ENCODE measurements around the gene NSUN7.

The NSUN7 gene

DNA sequence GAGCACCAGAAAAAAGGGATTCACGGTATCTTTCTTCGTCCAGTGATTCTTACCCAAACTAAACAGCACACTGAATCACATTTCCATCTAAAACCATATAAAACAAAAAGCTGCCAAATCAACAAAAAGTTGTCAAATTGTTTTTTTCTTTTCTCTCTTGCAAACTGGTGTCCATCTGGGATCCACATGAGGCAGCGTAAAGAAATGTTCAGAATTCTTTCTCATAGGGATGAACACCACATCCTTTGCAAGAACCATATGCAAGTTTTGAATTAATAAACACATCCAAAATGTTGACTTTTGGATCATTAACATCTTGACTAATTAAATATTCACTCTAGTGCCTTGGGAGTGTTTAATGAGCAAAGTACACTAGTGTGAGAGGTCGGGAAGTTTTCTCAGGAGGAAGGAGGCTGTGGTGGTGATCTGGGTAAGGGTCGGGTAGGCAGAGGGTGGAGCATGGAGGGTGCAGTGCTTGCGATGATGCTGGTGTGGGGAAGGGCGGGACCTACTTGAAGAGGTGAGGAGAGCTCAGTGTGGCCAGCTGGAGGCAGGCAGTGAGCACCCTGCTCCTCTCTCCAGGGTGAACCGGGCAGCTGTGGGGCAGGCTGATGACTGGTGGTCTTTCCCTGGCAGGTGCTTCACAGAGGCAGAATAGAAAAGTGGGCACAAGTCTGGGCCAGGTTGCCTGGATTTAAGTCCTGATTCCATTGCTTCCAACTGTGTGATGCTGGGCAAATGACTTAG, 72.8 kb downstream of the NSUN7 start:
- DNase-seq = no peak

DNA sequence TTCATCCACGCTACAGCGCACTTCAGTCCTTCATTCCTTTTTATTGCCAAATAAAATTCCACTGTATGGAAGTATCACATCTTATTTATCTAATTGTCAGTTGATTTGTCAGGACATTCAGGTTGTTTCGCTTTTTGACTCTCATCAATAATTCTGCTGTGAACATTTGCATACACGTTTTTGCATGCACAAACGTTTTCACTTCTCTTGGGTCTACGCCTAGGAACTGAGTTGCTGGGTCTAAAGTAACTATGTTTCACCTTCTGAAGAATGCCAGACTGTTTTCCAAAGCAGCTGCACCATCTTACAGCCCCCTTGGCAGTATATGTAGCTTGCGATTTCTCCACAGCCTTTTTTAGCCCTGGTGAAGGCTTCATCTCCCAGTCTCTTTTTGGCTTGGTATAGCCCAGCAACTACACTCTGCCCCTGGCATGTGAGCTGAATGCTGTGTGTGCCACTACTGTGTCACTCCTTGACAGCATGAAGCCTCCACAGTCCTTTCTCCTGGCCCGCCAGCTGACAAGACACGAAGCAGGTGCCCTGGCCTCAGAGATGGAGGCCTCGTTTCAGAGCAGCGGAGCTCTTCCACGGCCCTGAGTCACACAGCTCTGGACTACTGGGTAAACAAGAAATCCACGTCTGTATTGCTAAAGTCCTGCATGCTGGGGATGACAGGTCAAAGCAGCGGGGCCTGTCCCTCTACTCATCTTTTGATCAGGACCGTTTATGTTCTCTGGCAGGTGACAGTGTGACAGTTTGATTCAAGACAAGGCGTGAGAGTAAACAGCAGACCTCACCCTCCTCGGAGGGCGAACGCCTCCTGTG, 75.5 kb downstream of the NSUN7 start:
- no peak for DNase-seq

DNA sequence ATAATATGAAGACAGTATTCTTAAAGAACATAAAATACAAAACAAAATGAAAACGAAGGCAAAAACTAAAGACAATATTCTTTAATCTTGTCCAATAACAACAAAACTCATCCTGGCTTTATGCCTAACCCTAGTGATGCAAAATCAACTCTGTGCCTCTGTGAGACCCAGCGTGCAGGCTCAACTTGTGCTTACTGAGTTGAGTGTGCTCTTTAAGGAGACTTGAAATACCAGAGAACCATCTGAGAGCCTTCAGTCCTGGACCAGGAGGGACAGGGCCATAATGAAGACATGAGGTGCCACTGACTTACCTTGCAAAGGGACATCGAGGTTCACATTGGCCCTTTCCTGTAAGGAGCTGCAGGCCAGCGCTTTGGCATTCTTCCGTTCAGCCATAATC, 77.1 kb downstream of the NSUN7 start:
- DNase-seq = no peak

DNA sequence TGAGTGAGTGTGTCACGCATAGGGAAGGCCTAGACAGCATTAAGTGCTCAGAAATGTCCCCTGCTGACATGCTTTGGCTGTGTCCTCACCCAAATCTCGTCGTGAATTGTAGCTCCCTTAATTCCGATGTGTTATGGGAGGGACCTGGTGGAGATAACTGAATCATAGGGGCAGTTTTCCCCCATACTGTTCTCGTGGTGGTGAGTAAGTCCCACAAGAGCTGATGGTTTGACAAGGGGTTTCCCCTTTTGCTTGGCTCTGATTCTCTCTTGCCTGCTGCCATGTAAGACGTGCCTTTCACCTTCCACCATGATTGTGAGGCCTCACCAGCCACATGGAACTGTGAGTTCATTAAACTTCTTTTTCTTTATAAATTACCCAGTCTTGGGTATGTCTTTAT, 78.0 kb downstream of the NSUN7 start:
- DNase-seq = no peak

DNA sequence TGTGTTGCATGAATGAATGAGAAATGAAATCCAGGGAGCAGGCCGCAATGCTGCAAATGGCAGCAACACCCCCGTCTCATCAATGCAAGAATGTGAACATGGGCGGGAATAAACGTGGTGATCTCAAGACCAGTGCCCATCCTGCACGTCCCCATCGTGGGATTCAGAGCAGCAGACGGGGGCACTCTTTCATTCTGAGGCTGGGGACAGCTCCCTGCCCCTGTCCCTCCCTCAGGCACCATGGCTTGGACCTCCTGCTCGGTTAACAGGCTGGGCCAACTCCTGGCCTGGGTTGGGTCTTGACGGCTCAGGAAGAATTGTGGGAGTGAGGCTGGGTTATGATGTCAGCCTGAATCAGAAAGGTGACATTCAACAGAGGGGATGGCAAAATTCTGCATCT, 78.9 kb downstream of the NSUN7 start:
- DNase-seq = no peak

DNA sequence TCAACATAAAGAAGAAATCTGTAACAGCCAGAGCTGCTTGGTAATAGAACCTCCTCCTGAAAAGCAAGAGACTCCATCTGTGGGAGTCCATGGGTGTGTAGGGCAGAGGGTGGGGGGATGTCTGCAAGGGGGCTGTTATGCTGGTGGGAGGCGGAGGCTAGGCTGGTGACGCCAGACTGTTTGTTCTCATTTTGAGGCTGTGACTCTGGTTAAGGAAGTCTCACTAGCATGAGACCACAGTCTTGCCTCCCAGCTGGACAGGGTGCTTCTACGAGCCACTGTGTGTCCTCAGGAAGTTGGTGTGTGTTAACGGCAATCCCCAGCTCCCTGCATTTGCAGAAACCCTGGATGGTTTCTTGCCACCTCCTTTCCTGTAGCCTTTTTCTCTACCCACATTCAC, 79.8 kb downstream of the NSUN7 start:
- peak; percentile 63 to 69 for DNase-seq

DNA sequence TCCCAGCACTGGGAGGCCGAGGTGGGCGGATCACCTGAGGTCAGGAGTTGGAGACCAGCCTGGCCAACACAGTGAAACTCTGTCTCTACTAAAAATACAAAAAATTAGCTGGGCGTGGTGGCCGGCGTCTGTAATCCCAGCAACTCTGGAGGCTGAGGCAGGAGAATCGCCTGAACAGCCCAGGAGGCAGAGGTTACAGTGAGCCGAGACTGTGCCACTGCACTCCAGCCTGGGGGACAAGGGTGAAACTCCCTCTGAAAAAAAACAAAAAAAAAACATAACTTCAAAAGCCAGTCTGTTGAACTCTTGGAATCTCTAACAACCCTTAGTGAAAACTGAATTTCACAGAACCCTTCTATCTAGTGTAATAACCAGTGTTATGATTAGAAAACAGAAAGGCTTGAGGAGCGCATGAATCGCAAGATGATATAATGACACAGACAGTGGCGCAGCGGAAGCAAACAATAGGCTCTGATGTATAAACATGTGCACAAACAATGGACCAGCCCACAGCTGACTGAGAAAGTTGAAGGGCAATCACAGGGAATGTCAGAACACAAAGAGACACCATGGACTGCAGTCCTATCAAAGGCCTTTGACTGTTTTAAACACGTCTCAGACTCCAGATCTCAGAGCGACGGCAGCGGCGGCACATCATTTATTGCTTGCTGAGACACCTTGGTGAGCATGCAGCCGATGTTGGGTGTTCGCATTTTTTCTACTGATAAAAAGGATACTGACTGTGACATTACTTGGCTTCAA, 81.6 kb downstream of the NSUN7 start:
- no peak for DNase-seq

DNA sequence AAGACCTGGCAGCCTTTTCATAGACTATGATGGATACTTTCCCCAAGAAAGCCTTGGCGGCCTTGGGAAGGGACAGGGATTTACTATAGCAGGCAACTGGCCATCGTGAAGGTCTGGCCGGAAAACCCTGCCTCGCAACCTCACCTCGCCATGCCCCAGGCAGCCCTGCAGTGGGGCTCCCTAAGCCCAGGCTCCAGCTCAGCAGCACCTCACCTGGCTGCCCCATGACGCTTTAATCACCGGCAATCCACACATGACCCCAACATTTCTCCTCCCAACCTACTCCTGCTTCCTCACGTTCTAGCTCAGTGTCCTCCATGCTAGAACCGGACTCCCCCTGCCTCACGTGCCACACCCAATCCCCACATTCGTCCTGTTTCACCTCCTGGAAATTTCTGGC, 82.4 kb downstream of the NSUN7 start:
- DNase-seq = no peak

DNA sequence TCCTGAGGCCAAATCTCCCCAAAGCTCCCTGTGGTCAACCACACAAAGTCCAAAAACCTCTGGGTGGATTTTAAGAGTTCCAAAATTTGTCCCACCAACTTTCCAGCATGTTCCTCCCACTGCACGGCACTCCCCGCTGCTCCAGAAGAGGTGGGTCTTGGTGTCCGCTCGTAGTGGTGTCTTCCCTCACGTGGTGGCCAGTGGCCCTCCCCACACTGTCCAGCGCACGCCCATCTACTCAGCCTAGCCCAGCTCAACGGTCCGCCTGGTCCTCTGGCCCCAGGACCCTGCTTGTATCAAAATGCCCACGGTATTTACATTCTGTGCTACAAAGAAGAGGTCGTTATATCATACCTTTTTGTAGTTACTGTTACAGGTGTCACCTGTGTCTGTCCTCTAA, 83.5 kb downstream of the NSUN7 start:
- DNase-seq = no peak

DNA sequence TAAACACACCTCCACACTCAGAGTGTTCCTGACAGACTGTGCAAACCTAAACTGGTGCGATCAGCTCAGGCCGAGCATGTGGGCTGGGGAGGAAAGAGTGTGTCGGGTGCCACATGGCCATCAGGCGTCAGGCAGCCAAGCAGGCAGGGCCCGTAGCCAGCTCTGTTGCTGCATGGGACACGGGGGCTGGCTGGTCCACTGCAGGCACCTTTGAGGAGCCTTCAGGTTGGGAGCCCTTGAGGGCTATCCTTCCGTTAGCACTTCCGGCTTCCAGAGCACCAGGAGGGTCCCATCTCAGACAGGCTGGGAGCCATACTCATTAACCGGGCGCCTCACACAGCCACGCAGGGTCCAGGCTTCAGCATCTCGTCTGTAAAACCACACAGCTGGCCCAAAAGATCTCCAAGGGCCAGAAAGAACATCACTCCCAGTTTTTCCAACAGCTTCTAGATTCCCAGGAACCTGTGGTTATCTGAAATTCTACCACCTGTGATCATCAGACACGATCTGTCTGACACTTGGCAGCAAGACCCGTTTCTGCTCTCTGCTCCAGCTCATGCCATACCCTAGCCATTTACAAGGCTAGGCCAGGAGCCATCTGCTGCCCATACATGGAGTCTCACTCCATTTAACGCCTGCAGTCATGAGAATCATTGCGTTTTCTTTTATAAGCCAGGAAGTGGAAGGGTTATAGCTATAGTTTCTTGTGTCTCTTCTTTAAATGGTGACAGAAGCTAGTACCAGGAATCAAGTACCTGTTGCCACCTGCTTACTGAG, 87.5 kb downstream of the NSUN7 start:
- no peak for DNase-seq

DNA sequence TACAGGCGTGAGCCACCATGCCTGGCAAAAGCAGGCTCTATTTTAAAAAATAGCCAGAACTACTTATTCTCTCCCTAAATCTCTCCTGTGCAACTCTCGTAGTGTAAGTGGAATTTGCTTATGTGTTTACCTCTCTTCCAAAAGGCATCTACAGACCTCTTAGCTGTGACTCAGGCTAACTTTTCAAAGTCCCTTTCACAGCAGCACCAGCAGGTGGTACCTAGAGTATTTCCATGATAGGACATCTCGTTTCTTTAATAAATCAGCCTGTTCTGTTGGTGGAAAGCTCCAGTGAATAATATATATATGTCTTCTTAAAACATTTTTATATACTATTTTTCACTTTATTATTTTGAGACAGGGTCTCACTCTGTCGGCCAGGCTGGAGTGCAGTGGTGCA, 89.0 kb downstream of the NSUN7 start:
- peak in 1 of 2 experiments; percentile 3 for DNase-seq

DNA sequence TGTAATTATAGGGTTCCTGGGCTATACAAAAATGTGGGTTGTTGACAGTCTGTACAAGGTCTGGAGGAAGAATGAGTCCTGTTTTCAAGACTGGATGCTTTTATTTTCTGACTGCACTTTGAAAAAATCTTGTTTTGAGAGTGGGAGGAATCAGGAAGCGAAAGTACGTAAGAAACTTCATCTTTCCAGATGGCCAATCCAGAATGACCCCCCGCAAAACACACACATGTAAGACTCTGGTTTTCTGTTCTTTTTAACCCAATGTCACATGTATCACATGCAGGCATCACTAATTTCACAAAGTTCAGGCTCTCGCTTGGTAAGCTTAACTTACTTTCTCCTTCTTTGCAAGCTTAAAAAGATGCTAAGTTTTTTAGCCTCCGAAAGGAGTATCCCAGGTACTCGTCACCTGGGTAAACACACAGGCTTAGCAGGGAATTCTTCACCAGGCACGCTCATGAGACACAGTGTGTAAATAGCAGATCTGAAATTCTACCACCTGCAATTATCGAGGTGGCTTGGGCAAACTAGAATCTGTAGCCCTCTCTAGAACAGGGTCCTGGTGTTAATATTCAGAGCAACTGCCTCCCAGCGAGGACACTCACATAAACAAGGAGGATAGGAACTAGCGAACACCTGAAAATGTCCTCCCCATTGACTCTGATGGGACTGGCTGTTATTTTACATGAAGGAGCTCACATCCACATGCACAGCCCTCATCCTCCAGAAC, 90.7 kb downstream of the NSUN7 start:
- DNase-seq = no peak

DNA sequence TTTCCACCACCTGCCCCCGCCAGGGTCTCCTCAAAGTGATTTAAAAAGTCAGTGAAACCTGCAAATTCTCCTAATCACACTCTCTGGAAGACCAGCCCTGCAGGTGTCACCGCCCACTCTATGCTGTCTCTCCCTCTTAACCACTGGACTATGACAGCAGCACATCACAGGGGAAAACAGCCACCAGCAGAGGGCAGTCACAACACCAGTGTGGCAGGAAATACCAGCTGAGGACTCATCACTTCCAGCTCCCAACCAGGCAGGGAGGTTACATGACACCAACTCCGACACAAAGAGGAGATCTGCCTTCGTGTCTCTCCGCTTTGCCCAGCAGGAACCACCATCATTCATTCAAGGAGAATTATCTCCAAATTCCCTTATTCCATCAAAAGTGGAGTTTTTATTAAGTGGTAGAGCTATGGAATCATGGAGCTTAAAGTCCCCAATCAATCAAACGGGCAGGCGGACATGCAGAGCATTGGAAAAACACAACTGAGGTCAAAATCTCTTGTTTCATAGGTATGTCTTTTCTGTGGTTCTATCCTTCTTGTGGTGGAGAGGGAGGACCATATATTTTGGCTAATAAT, 91.3 kb downstream of the NSUN7 start:
- DNase-seq = peak; percentile 88 to 89

DNA sequence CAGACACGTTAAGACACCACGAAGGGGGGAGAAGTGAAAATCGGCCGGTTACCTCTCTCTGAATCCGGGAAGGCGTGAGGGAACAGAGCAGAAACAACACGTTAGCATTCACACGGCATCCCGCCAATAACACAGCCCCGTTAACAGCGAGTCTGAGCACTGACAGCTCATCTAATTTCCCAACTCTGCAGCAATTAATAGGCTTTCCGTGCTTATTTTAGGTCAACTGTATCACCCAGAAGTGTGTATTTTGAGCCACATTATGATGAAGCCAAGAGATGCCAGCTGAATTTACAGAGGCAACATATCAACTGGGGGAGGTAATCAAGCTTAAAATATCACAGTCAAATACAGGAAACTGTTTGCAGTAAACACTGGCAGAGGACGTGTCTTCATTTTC, 92.6 kb downstream of the NSUN7 start:
- DNase-seq = no peak

DNA sequence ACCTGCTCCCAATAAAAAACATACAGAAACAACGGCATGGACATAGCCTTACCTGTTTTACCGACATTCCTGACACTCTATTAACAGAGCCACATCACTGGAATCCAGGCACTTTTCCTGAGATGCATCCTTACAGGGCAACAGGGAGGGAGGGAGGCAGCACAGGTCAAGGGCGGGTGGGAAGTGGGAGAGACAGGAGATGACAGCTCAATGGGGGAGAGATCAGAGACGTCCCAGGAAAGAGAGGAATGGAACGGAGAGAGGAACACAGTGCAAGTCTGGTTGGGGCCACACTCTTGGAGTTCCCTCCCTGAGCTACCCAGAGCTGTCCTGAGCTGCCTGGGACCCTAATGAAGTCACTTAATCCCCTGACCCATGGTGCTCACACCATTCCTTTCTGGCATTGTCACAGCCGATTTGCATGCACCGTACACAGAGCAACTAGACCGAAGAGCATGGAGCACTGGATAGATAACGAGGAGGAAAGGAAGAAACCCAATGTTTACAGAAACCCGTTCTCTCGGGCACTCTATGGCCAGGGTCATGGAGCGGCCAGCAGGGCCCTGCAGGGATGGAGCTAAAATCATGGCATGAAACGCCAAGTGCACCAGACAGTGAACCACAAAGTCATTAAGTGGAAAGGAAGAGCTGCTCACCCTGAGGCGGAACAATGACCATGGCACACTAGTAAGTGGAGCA, 93.1 kb downstream of the NSUN7 start:
- no peak for DNase-seq

DNA sequence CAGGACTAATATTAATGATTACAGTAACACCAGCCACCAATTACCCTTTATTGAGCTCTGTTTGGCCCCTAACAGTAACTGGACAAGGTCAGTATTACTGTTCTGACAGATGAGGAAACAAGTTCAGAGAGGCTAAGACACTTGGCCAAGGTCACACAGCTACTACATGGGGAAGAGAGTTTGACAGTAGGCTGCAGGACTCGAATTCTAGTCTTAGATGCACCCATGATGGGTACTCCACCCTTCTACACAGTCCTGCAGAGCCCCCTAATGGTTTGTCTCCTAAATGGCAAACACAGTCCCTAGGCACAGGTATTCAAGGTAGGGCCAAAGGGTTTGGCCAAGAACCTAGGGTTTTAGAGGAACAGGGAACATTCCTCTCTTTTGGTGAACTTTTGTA, 93.9 kb downstream of the NSUN7 start:
- peak; percentile 17 to 21 for DNase-seq

DNA sequence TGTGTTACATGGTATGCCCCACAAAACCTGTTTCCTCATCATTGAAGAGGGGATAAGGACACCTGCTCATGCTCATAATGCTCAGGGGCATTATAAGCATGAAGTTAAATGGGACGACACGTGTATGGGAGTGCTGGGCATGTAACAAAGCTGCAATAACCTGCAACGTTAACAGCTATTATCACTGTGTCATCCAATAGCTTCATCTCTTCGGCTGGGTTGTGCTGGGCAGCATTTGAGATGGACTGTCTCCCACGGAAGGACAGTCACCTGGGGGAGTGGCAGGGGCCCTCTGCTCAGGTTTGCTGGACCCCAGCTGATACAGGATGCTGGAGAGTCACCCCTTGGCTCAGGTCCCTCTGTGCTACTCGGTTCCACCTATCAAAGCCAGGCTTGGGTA, 94.5 kb downstream of the NSUN7 start:
- no peak for DNase-seq

DNA sequence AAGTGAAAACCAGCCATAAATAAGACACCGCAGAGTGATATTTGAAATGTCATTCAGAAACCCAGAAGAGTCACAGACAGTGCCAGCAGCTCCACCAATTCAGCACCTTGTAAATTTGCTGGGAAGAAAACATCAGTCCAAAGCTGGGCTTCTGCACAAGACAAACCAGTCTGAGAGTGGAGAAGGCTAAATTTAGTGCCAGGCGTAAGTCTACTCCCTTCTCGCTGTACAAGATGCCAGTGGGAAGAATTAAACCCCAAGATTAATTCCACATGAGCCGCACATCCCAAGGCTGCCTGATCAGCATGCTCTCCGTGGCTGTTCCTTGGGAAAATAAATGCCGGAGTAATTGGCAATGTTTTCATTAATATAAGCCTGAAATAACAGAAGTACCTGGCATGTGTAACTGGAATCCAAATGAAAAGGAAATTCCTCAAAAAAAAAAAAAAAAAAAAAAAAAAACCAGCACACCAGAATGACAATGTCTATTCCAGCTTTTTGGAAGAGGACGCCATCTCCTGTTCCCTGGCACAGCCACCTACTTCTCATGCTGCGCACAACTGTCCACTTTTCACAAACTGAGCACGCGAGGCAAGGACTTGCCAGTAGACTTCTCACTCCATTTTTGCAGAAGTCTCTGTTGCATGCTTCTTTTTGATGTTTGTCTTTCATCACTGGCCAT, 95.5 kb downstream of the NSUN7 start:
- DNase-seq = no peak

DNA sequence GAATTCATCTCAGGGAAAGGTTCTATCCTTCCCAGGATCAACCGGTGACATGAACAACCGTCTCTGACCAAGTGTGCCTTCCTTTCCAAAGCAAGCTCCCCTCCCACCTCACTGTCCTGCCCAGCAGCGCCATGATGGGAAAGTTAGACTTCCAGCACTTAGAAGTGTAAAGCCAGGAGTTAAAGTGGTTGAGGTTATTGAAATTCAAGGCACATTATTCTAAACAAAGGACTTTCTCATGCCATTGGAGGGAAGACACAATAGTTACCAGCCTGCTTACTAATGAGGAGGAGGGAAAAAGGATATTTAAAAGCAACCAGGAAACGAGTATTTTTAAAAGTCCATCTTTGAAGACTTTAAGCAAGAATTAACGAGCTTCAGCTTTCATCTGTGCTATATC, 96.8 kb downstream of the NSUN7 start:
- DNase-seq = no peak

DNA sequence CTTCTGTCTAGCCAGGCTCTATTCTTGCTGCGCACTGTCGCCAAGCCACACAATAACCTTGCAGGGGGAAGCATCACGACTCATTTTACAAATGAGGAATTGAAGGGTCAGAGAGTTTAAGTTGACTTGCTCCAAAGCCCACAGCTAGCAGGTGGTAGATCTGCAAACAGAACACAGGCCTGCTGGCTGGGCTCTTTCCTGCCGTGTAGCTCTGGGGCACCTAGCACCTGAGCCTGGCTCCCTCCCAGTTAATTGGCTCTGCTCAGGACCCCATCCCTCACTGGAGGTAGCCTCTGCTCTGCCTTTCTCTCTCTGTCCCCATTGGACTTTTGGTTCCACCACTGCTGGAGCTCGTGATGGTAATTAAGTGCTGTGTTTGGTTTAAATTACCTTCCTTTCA, 98.5 kb downstream of the NSUN7 start:
- no peak for DNase-seq

DNA sequence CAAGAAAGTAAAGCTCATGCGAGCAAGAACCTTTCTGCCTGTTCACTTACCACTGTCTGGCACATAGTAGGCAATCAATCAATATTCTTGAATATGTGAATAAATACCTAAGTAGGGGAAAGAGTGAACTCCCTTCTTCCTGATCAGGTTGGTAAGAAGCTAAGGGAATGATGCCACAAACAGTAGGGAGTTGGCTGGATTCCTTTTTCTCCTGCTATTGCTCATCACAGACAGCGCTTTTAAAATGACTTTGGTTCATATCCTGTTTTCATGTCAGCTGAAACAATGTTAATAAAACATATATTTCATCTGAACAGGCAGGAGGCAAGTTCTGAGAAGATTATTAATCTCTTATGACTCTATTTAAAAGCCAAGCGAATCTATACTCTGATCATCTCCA, 99.2 kb downstream of the NSUN7 start:
- no peak for DNase-seq

Measured in Kasumi-1 (cell line).